ENCODE data around the gene PPP1CA. TPM values are rescaled to one million over a fixed set of nuclear protein-coding genes. Genes with fewer than 3 reads are reported as not detected.
A peak's percentile ranks its signal among the peaks of the same experiment; 100 is the strongest.

PPP1CA gene
- total RNA-seq, 4 donors from 2014 or later: 101 to 160 (median 143) TPM

GRCh38 chr11:67352546-67353316 lies 48.9 kb downstream of the PPP1CA start:
- intact Hi-C loops (cut with DNase I; ENCODE audit: low total_unique reads): no loop called here
- DNase-seq (ENCODE audit: low spot score in 2 of 2): peak in 1 of 2 donors; percentile 21
- TF ChIP-seq CTCF (IDR thresholded peaks at IDR 0.05) (no peak), POLR2A (IDR thresholded peaks at IDR 0.05) (no peak)
- WGBS, 2 donors: 10 to 12% methylated on average over 19 to 24 of the region's 25 CpGs
- peak overlapping the region; percentile 78 for H3K4me3 ChIP-seq (ENCODE audit: low read depth, poor library complexity, severe bottlenecking)

GRCh38 chr11:67351275-67352005 lies 50.2 kb downstream of the PPP1CA start:
- WGBS, 2 donors: 49 to 52% methylated on average over 11 of the region's 11 CpGs
- intact Hi-C loops (cut with DNase I; ENCODE audit: low total_unique reads): loop anchor here (2.0 kb wide), 1 partner anchor 31 kb away; no protein-coding TSS in a partner anchor
- peak in 1 of 3 donors; percentile 87 for TF ChIP-seq CTCF (IDR thresholded peaks at IDR 0.05)
- no peak for TF ChIP-seq POLR2A (IDR thresholded peaks at IDR 0.05)
- peak; percentile 45 to 91 for DNase-seq (ENCODE audit: low spot score in 2 of 2)
- no peak overlapping the region for H3K4me3 ChIP-seq (ENCODE audit: low read depth, poor library complexity, severe bottlenecking)

GRCh38 chr11:67349928-67350465 lies 51.7 kb downstream of the PPP1CA start:
- TF ChIP-seq CTCF (IDR thresholded peaks at IDR 0.05) (no peak), POLR2A (IDR thresholded peaks at IDR 0.05) (no peak)
- no peak for DNase-seq (ENCODE audit: low spot score in 2 of 2)
- intact Hi-C loops (cut with DNase I; ENCODE audit: low total_unique reads): loop anchor here (2.0 kb wide), 1 partner anchor 33 kb away; no protein-coding TSS in a partner anchor
- no peak overlapping the region for H3K4me3 ChIP-seq (ENCODE audit: low read depth, poor library complexity, severe bottlenecking)
- 82 to 86% methylated on average over 4 of the region's 4 CpGs for WGBS, 2 donors

DNA sequence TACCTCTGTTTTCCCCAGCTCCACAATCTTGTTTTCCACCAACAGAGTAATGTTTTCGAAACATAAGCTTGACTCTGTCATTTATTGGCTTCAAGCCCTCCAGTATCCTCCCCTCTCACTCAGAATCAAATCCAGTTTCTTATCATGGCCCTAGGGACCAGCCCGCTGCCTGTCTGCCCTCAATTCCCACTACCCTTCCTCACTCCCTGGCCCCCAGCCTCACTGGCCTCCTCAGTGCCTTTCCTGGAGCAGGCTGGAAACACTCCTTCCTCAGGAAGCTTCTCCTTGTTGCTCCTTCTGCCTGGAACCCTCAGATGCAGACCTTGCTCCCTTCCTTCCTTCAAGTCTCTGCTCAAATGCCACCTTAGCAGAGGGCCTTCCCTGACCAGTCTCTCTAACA lies 52.2 kb downstream of the PPP1CA start:
- 85 to 86% methylated on average over 2 of the region's 2 CpGs for WGBS, 2 donors
- TF ChIP-seq POLR2A (IDR thresholded peaks at IDR 0.05) (no peak), CTCF (IDR thresholded peaks at IDR 0.05) (no peak)
- H3K4me3 ChIP-seq (ENCODE audit: low read depth, poor library complexity, severe bottlenecking): no peak overlapping the region
- no peak for DNase-seq (ENCODE audit: low spot score in 2 of 2)
- intact Hi-C loops (cut with DNase I; ENCODE audit: low total_unique reads): no loop called here

DNA sequence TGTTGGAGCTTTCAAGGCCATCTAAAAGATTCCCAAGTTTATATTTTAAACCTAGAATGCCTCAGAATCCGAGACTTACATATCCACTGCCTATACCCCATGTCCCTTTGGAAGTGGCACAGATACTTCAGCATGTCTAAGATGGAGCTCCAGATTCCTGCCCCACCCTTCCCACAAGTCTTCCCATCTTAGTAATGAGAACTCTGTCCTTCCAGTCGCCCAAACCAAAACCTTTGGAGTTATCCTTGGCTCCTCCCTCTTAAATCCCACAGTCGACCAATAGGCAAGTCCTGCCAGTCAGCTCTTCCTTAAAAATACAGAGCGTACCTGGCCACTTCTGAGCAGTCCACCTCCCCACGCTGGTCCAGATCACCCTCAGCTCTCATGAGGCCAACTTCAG lies 52.6 kb downstream of the PPP1CA start:
- no peak for DNase-seq (ENCODE audit: low spot score in 2 of 2)
- no peak overlapping the region for H3K4me3 ChIP-seq (ENCODE audit: low read depth, poor library complexity, severe bottlenecking)
- TF ChIP-seq CTCF (IDR thresholded peaks at IDR 0.05): no peak
- no peak for TF ChIP-seq POLR2A (IDR thresholded peaks at IDR 0.05)
- 70% methylated on average over 5 of the region's 5 CpGs for WGBS, 2 donors
- intact Hi-C loops (cut with DNase I; ENCODE audit: low total_unique reads): no loop called here

Other genes with a start within 250 kb of the PPP1CA start
- gene GRK2, start 135.4 kb downstream of the PPP1CA start, total RNA-seq: 100 to 1,000 TPM in 3 of 4 donors, 10 to 100 TPM in 1; 81.1 to 127 (median 114) TPM
- gene ANKRD13D, start 112.6 kb downstream of the PPP1CA start, total RNA-seq: 10 to 100 TPM; 60.5 to 84.7 (median 72.8) TPM
- 10 to 100 TPM; 58.6 to 71.0 (median 62.0) TPM for gene SSH3, start 98.3 kb downstream of the PPP1CA start, total RNA-seq
- 100 to 1,000 TPM in 1 of 4 donors, 10 to 100 TPM in 3; 82.3 to 126 (median 86.4) TPM for gene POLD4, start 48.3 kb downstream of the PPP1CA start, total RNA-seq
- gene CLCF1, start 28.3 kb downstream of the PPP1CA start, total RNA-seq: 1 to 10 TPM; 2.2 to 3.3 (median 2.5) TPM
- 10 to 100 TPM; 24.9 to 28.5 (median 27.2) TPM for gene RAD9A, start 9.9 kb downstream of the PPP1CA start, total RNA-seq
- gene TBC1D10C, start 2.2 kb upstream of the PPP1CA start, total RNA-seq: 1 to 10 TPM in 2 of 4 donors, under 1 TPM in 2; 0.71 to 1.3 (median 0.97) TPM
- gene CARNS1, start 13.8 kb upstream of the PPP1CA start, total RNA-seq: 1 to 10 TPM in 2 of 4 donors, under 1 TPM in 2; 0.30 to 1.5 (median 1.0) TPM
- 100 to 1,000 TPM; 154 to 264 (median 203) TPM for gene RPS6KB2, start 26.6 kb upstream of the PPP1CA start, total RNA-seq
- 1 to 10 TPM; 1.6 to 2.9 (median 2.1) TPM for gene PTPRCAP, start 35.8 kb upstream of the PPP1CA start, total RNA-seq
- 10 to 100 TPM; 40.1 to 79.5 (median 66.9) TPM for gene CORO1B, start 41.6 kb upstream of the PPP1CA start, total RNA-seq
- gene GPR152, start 50.9 kb upstream of the PPP1CA start, total RNA-seq: not detected
- gene CABP4, start 53.5 kb upstream of the PPP1CA start, total RNA-seq: under 1 TPM in 2 of 4 donors, not detected in 2; 0.11 to 0.25 TPM
- gene TMEM134, start 67.4 kb upstream of the PPP1CA start, total RNA-seq: 100 to 1,000 TPM; 202 to 374 (median 252) TPM
- gene AIP, start 81.2 kb upstream of the PPP1CA start, total RNA-seq: 10 to 100 TPM; 38.7 to 52.5 (median 47.7) TPM
- 10 to 100 TPM in 3 of 4 donors, 1 to 10 TPM in 1; 7.3 to 19.9 (median 12.6) TPM for gene PITPNM1, start 103.5 kb upstream of the PPP1CA start, total RNA-seq
- gene CDK2AP2, start 106.3 kb upstream of the PPP1CA start, total RNA-seq: 10 to 100 TPM; 16.3 to 40.4 (median 27.8) TPM
- not detected for gene CABP2, start 121.6 kb upstream of the PPP1CA start, total RNA-seq
- 1,000 to 10,000 TPM; 1,126 to 2,386 (median 2,019) TPM for gene GSTP1, start 182.0 kb upstream of the PPP1CA start, total RNA-seq
- gene NDUFV1, start 205.1 kb upstream of the PPP1CA start, total RNA-seq: 100 to 1,000 TPM; 238 to 283 (median 269) TPM
- gene NUDT8, start 228.1 kb upstream of the PPP1CA start, total RNA-seq: 10 to 100 TPM; 42.1 to 89.4 (median 55.1) TPM
- not detected for gene TBX10, start 237.9 kb upstream of the PPP1CA start, total RNA-seq
- gene ACY3, start 248.9 kb upstream of the PPP1CA start, total RNA-seq: 1 to 10 TPM in 1 of 4 donors, under 1 TPM in 1, not detected in 2; 0.34 to 1.3 TPM

All from lower leg skin (tissue), 4 donors.